ENCODE data around the gene TMEM272. TPM values are rescaled to one million over a fixed set of nuclear protein-coding genes. Genes with fewer than 3 reads are reported as not detected.

TMEM272 gene
- total RNA-seq, 1 experiment from 2014 or later: 0.14 TPM

DNA sequence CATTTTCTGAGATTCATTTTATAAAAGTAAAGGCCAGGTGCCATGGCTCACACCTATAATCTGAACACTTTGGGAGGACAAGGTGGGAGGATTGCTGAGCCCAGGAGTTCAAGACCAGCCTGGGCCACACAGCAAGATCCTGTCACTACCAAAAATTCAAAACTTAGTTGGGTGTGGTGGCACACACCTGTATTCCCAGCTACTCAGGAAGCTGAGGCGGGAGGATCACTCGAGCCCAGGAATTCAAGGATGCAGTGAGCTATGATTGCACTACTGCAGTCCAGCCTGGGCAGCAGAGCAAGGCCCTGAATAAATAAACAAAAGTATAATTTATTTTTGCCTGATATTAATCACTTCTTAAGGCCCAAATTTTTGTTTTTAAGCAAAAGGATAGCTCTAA is 81.5 kb downstream of the TMEM272 start:
- Histone ChIP-seq H3K36me3 (ENCODE audit: control insufficient read depth, insufficient read depth, low read length) (no peaks in the 10 kb centered on the region), H3K27me3 (replicated peaks; ENCODE audit: control insufficient read depth, insufficient read depth, low read length) (no peaks in the 10 kb centered on the region), H3K4me1 (peaks cover 5% of the 10 kb centered on the region), H3K4me3 (ENCODE audit: low read depth, low read length) (no peak overlapping the region), H3K9me3 (no peaks in the 10 kb centered on the region)
- Mint-ChIP-seq H3K36me3 (ENCODE audit: insufficient read depth, unreplicated experiment) (peaks cover 11% of the 10 kb centered on the region), H3K27ac (ENCODE audit: unreplicated experiment) (no peak overlapping the region), H3K27me3 (ENCODE audit: insufficient read depth, unreplicated experiment) (no peaks in the 10 kb centered on the region), H3K4me1 (ENCODE audit: low read depth, unreplicated experiment) (peaks cover 7% of the 10 kb centered on the region), H3K4me3 (ENCODE audit: unreplicated experiment) (no peak overlapping the region), H3K9me3 (ENCODE audit: unreplicated experiment) (no peaks in the 10 kb centered on the region)
- no peak for DNase-seq
- TF ChIP-seq, protein P1, sequence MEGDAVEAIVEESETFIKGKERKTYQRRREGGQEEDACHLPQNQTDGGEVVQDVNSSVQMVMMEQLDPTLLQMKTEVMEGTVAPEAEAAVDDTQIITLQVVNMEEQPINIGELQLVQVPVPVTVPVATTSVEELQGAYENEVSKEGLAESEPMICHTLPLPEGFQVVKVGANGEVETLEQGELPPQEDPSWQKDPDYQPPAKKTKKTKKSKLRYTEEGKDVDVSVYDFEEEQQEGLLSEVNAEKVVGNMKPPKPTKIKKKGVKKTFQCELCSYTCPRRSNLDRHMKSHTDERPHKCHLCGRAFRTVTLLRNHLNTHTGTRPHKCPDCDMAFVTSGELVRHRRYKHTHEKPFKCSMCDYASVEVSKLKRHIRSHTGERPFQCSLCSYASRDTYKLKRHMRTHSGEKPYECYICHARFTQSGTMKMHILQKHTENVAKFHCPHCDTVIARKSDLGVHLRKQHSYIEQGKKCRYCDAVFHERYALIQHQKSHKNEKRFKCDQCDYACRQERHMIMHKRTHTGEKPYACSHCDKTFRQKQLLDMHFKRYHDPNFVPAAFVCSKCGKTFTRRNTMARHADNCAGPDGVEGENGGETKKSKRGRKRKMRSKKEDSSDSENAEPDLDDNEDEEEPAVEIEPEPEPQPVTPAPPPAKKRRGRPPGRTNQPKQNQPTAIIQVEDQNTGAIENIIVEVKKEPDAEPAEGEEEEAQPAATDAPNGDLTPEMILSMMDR (IDR thresholded peaks at IDR 0.05; ENCODE audit: insufficient read depth in 1 of 2, low read depth in 1 of 2, low read length in 1 of 2, severe bottlenecking in 1 of 2, unreplicated experiment in 1 of 2): no peak
- ChIA-PET CTCF (interaction anchor here (0.6 kb wide), 1 partner anchor 318 kb away, joined by 3 read pairs; no protein-coding TSS in a partner anchor), POLR2A (interaction anchor here (1.1 kb wide), 1 partner anchor 310 kb away, joined by 3 read pairs; no protein-coding TSS in a partner anchor)
- intact Hi-C loops (cut with micrococcal nuclease; ENCODE audit: unreplicated experiment): no loop called here
- BruUV-seq (replicated peaks): no TSS peak

Other genes with a start within 250 kb of the TMEM272 start
- 12.5 and 14.1 TPM in 2 replicates for gene DHRS12, start 41.0 kb downstream of the TMEM272 start, total RNA-seq (2022)
- gene CCDC70, start 16.8 kb upstream of the TMEM272 start, total RNA-seq (2022): not detected in 2 replicates
- gene ATP7B, start 166.3 kb upstream of the TMEM272 start, total RNA-seq (2022): 40.2 and 50.7 TPM in 2 replicates
- 45.9 and 47.7 TPM in 2 replicates for gene ALG11, start 167.2 kb upstream of the TMEM272 start, total RNA-seq (2022)
- gene UTP14C, start 179.5 kb upstream of the TMEM272 start, total RNA-seq (2022): 11.8 and 12.1 TPM in 2 replicates